Cardiac septum (tissue), 1 donor: ENCODE data around the gene ADGRF4. TPM values are rescaled to one million over a fixed set of nuclear protein-coding genes. Genes with fewer than 3 reads are reported as not detected.
"Not testable (repeated sequence)": the region's sequence is repeated elsewhere in the genome, so short reads cannot be mapped to it uniquely, and the experiment has no call there.

Source experiments
- DNase-seq: peaks from one replicate; pipeline ENCODE4 v3.0.0-alpha.2; 2020; ENCODE audit warnings: low spot score
- intact Hi-C: fragments of 100-400 bp; cut with DNase I; formaldehyde crosslinking; loops from one replicate; pipeline ENCODE4 v1.14.0; 2022
- total RNA-seq: library from RNA; stranded (reverse); fragmentation: NEBNext Ultra II Directional; extraction: Animal tissue kit (Norgen Biotek cat#: 25700); gene quantifications from one replicate; pipeline ENCODE4 v1.2.1, GENCODE V29; 2021
- donor health status: DM: no; HTN: no; CAD: no.

ADGRF4 gene
- total RNA-seq, 1 donor from 2014 or later: not detected

DNA sequence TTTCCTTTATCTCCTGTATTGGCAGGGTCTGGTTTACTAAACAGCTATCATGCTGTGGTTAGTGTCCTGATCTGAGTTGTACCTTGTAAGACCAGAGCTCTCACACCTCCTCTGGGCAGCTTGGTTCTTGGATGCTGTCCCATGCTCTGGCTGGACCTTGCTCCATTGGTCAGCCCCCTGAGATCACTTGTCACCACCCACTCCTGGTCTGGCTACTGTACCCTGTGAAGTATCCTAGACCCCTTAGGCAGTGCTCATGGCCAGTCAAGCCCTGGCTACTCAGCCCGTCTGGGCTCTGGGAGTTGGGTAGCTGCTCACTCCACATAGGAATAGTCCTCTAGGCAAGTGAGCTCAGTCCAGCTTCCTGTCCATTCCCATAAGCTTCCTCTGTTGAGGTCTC, 31.1 kb downstream of the ADGRF4 start:
- intact Hi-C loops: no loop called here
- DNase-seq: no peak

DNA sequence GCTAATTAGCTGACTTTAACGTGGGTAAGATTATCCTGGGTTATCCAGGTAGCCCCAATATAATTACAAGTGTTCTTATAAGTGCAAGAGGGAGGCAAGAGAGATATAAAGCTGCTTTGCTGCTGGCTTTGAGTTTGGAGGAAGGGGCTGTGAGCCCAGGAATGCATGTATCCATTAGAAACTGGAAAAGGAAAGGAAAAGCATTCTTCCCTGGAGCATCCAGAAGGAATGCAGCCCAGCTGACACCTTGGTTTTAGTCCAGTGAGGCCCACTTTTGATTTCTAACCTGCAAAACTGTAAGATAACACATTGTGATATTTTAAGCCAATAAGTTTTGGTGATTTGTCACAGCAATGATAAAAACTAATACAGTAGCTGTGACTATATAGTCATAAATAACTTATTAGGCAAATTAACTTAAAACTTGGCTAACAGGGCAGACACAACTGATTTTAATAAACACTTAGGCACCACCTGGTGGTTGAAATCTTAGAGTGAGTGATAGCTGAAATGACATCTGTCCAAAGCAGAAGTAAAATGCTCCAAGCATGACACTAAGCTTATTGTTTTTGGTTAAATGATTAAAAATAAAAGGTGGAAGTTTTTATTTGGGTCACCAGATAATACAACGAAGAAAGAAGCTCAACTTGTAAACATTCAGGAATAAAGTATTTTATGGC, 35.6 kb downstream of the ADGRF4 start:
- intact Hi-C loops: loop anchor here (2.0 to 5.0 kb wide), 2 partner anchors 103 to 322 kb away; no protein-coding TSS in a partner anchor
- no peak for DNase-seq

DNA sequence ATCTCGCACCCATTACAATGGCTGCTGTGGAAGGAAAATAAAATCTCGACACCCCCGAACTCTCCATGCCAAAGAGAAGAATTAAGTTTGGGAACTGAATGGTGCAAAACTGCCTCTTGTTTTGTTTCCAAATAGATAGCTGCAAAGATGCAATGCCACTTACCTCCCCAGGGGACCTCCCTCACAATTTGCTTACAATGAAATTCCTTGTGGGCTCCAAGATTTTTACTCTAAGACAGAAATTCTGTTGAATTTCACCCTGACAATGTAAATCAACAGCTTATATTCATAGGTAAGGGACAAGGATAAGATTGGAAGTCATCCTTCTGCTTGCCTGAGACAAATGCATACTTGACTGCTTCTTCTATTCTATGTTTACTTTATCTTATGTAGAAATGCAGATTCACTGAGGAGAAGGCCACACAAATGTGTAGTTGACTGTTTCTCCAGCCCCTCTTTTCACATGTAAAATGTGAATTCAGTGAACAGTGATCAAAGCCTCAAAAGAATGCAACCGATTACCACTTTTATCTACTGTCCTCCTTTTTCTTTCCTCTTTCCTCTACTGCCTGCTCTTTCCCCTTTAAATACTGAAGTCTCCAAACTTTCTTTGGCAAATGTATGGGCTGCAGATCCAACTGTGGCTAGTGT, 36.6 kb downstream of the ADGRF4 start:
- no peak for DNase-seq
- intact Hi-C loops: loop anchor here (2.0 to 5.0 kb wide), 2 partner anchors 104 to 323 kb away; no protein-coding TSS in a partner anchor

DNA sequence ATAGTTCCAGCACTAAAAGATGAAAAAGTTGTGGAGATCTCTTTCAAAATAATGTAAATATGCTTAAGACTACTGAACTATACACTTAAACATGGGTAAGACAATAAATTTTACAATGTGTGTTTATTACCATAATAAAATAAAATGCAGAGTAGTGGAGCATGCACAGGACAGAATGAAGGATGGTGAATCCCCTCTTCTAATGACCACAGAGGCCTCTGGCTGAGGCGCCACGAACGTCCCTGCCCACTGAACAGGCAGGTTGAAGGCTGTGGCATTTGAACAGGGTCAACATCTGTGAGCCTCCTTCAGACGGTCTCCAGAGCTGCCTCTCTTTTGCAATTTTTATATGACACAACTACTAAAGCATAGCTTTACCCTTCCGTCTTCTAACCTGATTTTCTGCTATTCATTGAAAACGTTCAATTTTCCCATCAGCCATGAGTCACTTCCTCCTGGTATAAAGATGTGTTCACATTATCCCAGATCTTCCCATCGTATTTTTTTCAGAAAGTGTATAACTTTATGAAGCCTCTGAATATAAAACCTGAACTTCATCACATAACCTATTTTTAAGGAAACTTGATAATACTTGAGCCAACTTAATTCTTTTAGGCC, 37.8 kb downstream of the ADGRF4 start:
- intact Hi-C loops: no loop called here
- DNase-seq: no peak

DNA sequence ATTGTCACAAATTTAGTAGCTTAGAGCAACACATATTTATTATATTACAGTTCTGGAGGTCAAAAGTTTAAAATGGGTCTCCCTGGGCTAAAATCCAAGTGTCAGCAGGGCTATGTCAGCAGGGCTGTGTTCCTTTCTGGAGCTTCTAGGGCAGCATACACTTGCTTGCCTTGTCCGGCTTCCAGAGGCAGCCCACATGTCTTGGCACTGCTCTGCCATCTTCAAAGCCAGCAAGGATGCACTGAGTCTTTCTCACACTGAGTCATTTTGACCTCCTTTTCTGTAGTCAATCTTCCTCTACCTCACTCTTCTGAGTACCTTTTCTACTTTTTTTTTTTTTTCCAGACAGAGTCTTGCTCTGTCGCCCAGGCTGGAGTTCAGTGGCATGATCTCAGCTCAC, 39.0 kb downstream of the ADGRF4 start:
- no peak for DNase-seq
- intact Hi-C loops: no loop called here

DNA sequence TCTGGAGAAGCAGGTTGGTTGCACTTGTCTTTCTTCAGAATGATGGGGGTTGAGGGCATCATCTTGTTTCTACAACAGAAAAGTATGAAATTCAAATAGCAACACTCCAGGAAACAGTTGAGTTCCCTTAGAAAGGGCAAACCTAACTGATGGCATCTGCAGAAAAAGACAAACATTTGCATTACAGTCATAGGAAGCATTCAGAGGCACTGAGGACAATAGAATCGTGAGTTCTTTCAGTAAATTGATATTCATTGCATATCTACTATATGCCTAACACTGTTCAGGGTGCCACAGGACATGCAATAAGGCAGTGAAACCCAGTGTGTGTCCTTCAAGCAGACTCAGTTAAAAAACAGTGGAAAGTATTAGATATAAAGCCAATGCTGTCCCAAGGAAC, 42.3 kb downstream of the ADGRF4 start:
- intact Hi-C loops: no loop called here

DNA sequence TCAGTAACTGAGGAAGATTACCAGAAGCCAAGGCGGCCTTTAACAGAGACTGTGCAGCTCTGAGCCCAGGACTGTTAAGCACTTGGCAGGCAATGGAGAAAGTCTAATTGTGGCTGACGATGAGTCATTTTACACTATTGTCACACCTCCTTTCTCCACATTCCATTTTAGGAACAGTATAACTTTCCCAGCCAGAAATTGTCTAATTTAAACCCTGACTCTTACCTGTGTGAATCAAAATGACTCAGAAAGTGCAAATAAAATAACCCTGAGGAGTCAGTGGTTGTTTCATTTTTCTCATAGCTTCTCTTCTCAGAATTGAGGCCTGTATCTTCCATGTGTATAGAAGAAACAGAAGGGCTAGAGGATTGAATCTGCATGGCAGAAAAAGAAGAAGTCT, 43.4 kb downstream of the ADGRF4 start:
- no peak for DNase-seq
- intact Hi-C loops: no loop called here

More for the DNA sequence above, 42.3 kb downstream of the ADGRF4 start:
- no peak for DNase-seq

DNA sequence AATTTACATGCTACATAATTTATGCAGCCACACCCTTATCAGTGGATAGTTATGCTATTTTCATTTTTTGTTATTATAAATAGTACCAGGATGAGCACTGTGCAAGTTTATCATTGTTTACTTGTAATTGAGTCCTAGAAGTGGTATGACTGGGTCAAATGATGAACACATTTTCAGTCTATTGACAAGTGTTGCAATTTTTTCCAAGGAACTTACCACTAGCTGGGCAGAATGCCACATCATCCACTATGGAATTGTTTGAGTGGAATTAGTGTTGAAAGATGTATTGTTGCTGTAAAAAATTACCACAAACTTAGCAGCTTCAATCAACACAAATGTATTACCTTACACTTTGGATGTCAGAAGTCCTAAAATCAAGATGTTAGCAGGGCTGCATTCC, 45.4 kb downstream of the ADGRF4 start:
- no peak for DNase-seq
- intact Hi-C loops: no loop called here

DNA sequence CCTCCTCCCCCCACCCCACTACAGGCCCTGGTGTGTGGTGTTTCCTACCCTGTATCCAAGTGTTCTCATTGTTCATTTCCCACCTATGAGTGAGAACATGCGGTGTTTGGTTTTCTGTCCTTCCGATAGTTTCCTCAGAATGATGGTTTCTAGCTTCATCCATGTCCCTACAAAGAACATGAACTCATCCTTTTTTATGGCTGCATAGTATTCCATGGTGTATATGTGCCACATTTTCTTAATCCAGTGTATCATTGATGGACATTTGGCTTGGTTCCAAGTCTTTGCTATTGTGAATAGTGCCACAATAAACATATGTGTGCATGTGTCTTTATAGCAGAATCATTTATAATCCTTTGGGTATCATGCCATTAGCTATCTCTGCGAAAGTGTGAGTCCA, 46.9 kb downstream of the ADGRF4 start:
- intact Hi-C loops, DNase-seq: not testable (repeated sequence)

DNA sequence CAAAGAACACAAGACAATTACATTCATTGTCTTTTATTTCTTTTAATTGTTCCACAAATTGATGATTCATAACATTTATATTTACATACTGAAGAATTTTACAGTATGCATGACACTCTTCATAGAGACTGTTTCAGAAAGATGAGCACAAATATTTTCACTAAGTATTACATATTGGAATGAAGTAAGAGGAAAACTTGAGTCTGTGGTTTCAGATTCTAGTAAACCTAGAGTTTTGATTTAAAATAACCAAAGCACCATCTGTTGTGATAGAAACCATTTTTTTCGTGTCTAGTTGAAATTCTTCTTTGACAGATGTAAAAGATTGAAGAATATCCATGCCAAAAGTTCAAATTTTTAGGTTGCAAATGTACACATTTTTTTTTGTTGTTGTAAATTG, 51.4 kb downstream of the ADGRF4 start:
- intact Hi-C loops: no loop called here
- no peak for DNase-seq

DNA sequence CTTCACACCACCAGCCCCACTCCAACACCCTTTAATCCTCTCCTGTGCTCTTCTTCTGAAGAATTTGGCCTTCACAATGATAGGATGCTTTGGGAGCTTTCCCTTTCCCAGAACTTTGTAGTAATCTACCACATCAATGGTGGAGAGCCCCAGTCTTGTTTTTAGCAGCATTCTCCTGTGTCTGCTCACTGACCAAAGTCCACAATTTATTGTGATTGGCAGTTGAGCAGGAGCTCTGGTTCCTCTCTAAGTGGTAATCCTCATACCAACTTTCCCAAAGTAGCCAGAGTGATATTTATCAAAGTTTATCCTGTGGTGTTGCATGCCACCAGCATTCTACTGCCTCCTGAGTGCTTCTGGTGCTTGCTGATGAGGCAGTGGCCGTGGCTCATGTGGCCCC, 54.4 kb downstream of the ADGRF4 start:
- no peak for DNase-seq
- intact Hi-C loops: no loop called here

DNA sequence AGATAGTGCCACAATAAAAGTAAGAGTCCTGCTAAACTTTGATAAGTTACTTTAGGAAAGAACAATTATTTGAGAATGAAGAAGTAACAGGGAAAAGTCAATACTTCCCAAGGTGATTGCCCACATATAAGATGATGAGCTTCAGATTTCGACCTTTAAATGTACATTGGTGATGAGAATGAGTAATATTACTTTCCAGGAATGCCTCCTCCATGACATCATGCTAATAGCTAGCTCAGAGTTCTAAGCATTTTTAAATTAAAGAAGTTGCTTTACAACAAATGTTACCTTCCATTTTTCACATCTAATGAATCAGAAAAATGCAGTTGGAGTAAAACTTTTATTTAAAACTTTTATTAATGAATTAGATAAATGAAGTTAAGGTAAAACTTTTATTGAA, 61.0 kb downstream of the ADGRF4 start:
- DNase-seq: no peak
- intact Hi-C loops: no loop called here

DNA sequence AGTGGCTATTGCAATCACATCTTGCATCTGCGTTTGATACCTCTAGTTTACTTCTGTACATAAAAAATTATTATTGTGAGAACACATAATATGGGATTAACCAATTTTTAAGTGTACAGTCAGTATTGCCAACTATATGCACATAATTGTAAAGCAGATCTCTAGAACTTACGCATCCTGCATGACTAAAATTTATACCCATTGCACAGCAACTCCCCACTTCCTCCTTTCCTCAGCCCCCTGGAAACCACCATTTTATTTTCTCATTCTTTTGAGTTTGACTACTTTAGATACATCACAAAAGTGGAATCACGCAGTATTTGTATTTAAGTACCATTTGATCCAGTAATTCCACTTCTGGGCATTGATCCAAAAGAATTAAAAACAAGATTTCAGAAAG, 64.1 kb downstream of the ADGRF4 start:
- no peak for DNase-seq
- intact Hi-C loops: no loop called here

DNA sequence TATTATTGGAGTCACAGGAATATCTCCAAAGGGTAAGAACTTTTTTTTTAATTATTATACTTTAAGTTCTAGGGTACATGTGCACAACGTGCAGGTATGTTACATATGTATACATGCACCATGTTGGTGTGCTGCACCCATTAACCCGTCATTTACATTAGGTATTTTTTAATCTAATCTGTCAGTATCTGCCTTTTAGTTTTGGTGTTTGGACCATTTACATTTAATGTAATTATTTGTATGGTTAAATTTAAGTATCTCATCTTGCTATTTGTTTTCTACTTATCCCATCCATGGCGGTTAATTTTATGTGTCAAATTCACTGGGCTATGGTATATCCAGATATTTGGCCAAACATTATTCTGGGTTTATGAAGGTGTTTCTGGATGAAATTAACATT, 68.1 kb downstream of the ADGRF4 start:
- intact Hi-C loops: no loop called here
- no peak for DNase-seq

DNA sequence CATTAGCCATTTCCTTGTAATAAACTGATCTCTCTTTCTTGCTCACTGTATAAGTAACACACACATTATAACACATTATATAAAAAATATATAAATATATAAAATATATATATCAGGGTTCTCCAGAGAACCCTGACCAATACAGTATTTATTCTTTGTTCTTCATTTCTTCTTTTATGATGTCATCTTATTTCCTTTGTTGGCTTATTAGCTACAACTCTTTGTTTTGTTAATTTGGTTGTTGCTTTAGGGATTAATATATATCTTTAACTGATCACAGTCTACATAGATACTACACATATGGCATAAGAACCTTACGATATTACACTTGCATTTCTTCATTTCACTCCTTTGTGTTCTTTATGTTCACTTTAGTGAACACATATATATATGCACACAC, 68.7 kb downstream of the ADGRF4 start:
- DNase-seq: no peak
- intact Hi-C loops: no loop called here

DNA sequence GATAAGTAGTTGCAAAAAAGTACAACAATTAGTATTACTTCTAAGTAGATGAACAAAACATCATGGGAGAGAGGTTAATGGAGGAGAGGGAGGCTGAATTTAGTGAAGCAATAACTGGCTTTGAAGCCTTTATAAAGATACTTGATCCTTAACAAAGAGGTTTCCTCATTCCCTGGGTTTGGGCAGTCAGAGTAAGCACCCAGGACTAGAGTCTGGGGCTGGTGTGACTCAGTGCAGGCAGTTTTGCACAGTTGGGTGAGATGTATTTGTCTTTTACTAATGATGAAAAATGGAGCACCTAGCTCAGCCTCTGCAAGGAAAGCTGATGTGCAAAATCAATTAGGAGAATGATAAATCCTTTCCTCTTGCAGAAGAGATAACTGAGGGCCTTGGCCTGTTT, 71.6 kb downstream of the ADGRF4 start:
- no peak for DNase-seq
- intact Hi-C loops: no loop called here

Other genes with a start within 250 kb of the ADGRF4 start
- gene CD2AP, start 220.8 kb upstream of the ADGRF4 start, total RNA-seq: 11.7 TPM
- not detected for gene OPN5, start 83.5 kb downstream of the ADGRF4 start, total RNA-seq